NT2/D1 (cell line): ENCODE results near the gene GAS7.

ENCODE experiments used
- SUZ12 ChIP-seq: IDR thresholded peaks from 2 replicates; pipeline ENCODE4 v1.6.1; 2011; ENCODE audit not compliant: insufficient read length, insufficient read depth; ENCODE audit errors: extremely low read depth
- YY1 ChIP-seq: IDR thresholded peaks from 2 replicates; pipeline ENCODE4 v1.6.1; 2011; ENCODE audit not compliant: insufficient read length, insufficient read depth
- ZNF274 ChIP-seq: IDR thresholded peaks from 2 replicates; pipeline ENCODE4 v1.6.1; 2011; ENCODE audit warnings: mild to moderate bottlenecking, low read depth, low read length

DNA sequence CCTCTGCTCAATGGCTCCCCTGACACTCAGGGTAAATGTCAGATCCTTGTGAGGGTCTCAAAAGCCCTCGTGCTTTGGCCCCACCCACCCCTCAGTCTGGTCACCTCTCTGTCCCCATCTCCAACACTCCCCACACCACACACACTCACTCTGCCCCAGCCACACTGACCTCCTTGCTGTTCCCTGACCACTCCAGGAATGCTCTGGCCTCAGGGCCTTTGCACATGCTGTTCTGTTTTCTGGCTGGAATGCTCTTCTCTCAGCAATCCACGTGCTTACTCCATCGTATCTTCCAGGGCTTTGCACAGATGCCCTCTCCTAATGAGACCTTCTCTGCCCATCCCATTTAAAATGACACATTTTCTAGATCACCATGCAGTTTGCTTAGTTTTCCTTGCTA, 28.2 kb downstream of the GAS7 start:
- TF ChIP-seq YY1 (no peak), ZNF274 (no peak), SUZ12 (no peak)
